ENCODE results near the gene STX4.

The STX4 gene

DNA sequence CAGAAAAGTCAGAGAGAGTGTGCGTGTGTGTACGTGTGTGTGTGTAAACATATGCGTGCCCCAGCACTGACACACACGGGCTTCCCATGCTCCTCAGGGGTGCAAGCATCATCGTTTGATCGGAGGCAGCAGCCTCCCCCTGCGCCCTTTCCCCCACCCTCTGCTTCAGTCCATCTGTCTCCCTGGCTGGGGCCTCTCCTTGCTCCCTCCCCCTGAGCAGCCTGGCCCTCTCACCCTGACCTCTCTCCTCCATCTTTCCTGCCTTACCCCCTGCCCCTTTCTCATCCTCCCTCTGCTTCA lies 27.3 kb upstream of the STX4 start:
- H3K9me3 ChIP-seq = no peaks in the 10 kb centered on the region
- H3K27ac ChIP-seq = no peak overlapping the region
- no peaks in the 10 kb centered on the region for H3K36me3 ChIP-seq
- TF ChIP-seq, protein P1, sequence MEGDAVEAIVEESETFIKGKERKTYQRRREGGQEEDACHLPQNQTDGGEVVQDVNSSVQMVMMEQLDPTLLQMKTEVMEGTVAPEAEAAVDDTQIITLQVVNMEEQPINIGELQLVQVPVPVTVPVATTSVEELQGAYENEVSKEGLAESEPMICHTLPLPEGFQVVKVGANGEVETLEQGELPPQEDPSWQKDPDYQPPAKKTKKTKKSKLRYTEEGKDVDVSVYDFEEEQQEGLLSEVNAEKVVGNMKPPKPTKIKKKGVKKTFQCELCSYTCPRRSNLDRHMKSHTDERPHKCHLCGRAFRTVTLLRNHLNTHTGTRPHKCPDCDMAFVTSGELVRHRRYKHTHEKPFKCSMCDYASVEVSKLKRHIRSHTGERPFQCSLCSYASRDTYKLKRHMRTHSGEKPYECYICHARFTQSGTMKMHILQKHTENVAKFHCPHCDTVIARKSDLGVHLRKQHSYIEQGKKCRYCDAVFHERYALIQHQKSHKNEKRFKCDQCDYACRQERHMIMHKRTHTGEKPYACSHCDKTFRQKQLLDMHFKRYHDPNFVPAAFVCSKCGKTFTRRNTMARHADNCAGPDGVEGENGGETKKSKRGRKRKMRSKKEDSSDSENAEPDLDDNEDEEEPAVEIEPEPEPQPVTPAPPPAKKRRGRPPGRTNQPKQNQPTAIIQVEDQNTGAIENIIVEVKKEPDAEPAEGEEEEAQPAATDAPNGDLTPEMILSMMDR (IDR thresholded peaks at IDR 0.05) = no peak
- H3K4me1 ChIP-seq (ENCODE audit: control insufficient read depth in 1 of 2, insufficient read depth in 1 of 2, low read depth in 1 of 2, low read length in 1 of 2) = no peaks in the 10 kb centered on the region
- H3K4me3 ChIP-seq (ENCODE audit: low read depth in 1 of 2, low read length in 1 of 2) = no peak overlapping the region
- H3K27me3 ChIP-seq = peaks cover 68% of the 10 kb centered on the region

DNA sequence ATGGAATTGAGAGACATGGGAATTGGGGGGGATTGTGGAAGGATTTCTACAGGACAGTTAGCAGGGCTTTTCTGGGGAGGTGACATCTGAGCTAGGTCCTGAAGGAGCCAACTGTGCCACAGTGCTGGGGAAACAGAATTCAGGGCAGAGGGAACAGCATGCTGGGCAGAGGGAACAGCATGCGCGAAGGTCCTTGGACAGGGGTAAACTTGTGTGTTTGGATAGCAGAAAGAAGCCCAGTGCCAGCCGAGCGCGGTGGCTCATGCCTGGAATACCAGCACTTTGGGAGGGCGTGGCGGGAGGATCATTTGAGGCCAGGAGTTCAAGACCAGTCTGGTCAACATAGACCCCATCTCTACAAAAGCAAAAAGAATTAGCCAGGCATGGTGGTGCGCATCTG lies 26.8 kb upstream of the STX4 start:
- TF ChIP-seq, protein P1 (IDR thresholded peaks at IDR 0.05) = no peak
- Histone ChIP-seq H3K27ac (no peak overlapping the region), H3K9me3 (no peaks in the 10 kb centered on the region), H3K36me3 (no peaks in the 10 kb centered on the region), H3K27me3 (peaks cover 73% of the 10 kb centered on the region), H3K4me1 (ENCODE audit: control insufficient read depth in 1 of 2, insufficient read depth in 1 of 2, low read depth in 1 of 2, low read length in 1 of 2) (no peaks in the 10 kb centered on the region), H3K4me3 (ENCODE audit: low read depth in 1 of 2, low read length in 1 of 2) (no peak overlapping the region)

DNA sequence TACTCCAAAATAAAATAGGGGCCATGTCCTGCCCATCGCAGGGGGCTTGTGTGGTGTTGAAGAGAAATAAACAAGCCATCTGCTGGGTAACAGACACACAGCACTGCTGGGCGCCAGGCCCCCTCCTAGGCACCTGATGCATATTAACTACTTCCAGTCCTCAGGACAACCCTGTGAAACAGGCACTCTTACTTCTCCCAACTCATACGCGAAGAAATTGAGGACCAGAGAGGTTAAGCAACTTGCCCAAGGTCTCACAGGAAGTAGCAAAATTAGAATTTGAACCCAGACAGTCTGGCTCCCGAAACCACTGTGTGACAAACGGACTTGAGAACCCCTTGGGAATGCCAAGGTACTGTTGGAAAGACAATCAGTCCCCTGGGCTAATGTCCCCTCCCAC lies 25.7 kb upstream of the STX4 start:
- Histone ChIP-seq H3K4me1 (ENCODE audit: control insufficient read depth in 1 of 2, insufficient read depth in 1 of 2, low read depth in 1 of 2, low read length in 1 of 2) (no peaks in the 10 kb centered on the region), H3K27me3 (peaks cover 75% of the 10 kb centered on the region), H3K9me3 (no peaks in the 10 kb centered on the region), H3K27ac (no peak overlapping the region), H3K36me3 (no peaks in the 10 kb centered on the region), H3K4me3 (ENCODE audit: low read depth in 1 of 2, low read length in 1 of 2) (no peak overlapping the region)
- TF ChIP-seq, protein P1 (IDR thresholded peaks at IDR 0.05) = no peak

- TF ChIP-seq, protein P1 (IDR thresholded peaks at IDR 0.05) = no peak
- Histone ChIP-seq H3K9me3 (no peaks in the 10 kb centered on the region), H3K36me3 (no peaks in the 10 kb centered on the region), H3K27me3 (peaks cover 75% of the 10 kb centered on the region), H3K4me1 (ENCODE audit: control insufficient read depth in 1 of 2, insufficient read depth in 1 of 2, low read depth in 1 of 2, low read length in 1 of 2) (no peaks in the 10 kb centered on the region), H3K27ac (no peak overlapping the region), H3K4me3 (ENCODE audit: low read depth in 1 of 2, low read length in 1 of 2) (no peak overlapping the region)
These were observed 25.2 kb upstream of the STX4 start for GRCh38 chr16:31008149-31008548.

- no peaks in the 10 kb centered on the region for H3K36me3 ChIP-seq
- H3K27ac ChIP-seq = no peak overlapping the region
- peaks cover 75% of the 10 kb centered on the region for H3K27me3 ChIP-seq
- H3K9me3 ChIP-seq = no peaks in the 10 kb centered on the region
- TF ChIP-seq, protein P1 (IDR thresholded peaks at IDR 0.05) = no peak
- no peak overlapping the region for H3K4me3 ChIP-seq (ENCODE audit: low read depth in 1 of 2, low read length in 1 of 2)
- no peaks in the 10 kb centered on the region for H3K4me1 ChIP-seq (ENCODE audit: control insufficient read depth in 1 of 2, insufficient read depth in 1 of 2, low read depth in 1 of 2, low read length in 1 of 2)
These were observed 24.8 kb upstream of the STX4 start for GRCh38 chr16:31008551-31008950.

DNA sequence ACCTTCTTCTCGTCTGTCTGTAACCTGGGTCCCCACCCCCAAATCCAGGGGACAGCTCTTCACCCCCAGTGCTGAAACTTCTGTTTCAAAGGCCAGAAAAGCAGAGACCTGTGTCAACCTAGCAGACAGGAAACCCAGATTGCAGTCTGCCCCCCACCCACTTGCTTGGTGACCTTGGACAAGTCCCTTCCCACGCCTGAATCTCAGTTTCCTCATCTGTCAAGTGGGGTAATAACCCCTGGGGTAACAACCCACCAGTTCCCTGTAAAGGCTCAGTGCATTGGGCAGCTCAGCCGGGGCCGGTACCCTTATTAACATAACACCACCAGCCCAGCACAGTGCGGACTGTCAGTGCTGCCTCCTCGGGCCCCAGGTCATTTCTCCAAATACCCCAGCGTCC lies 24.2 kb upstream of the STX4 start:
- TF ChIP-seq, protein P1 (IDR thresholded peaks at IDR 0.05) = no peak
- no peaks in the 10 kb centered on the region for H3K4me1 ChIP-seq (ENCODE audit: control insufficient read depth in 1 of 2, insufficient read depth in 1 of 2, low read depth in 1 of 2, low read length in 1 of 2)
- H3K27me3 ChIP-seq = peaks cover 75% of the 10 kb centered on the region
- H3K9me3 ChIP-seq = no peaks in the 10 kb centered on the region
- no peak overlapping the region for H3K4me3 ChIP-seq (ENCODE audit: low read depth in 1 of 2, low read length in 1 of 2)
- H3K27ac ChIP-seq = no peak overlapping the region
- no peaks in the 10 kb centered on the region for H3K36me3 ChIP-seq
